ENCODE data around the gene PRDX3.

PRDX3 gene

DNA sequence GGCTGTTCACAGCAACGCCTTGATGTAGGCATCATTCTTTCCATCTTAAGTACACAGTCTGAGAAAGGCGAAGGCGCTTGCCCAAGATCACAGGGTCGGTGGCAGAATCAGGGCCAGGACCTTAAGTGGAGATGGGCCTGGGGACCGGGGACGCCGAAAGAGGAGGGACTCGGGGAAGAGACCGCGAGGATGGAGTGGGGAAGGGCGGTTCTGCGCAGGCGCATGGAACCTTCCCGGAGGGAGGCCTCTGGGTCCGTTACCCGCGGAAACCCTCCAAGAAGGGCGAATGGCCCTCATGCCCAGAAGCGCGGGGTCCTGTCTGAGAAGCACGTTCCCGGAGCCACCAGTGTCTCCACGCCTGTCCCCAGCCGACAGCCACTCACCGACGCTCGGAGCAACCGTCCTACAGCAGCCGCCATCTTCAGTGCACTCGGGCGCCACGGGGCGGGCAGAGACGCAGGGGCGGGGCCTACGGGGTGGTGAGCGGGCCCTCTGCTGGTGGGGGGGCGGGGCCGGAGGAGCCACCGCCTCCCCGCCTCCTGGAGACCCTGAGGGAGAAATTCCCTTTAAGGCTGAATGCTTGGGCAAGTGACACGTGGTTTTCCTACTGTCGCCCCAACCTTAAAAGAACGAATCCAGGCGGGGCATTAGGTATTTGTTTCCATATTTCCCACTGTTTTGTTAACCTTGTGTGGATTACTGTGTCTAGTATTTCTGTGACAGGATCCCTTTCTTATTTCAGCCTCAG lies at the start of gene PRDX3:
Gene PRDX3 (minus strand): TSS at position 441 of the 748 bp plus-strand sequence. CDS start 22 bp downstream, at position 419.
- peak; percentile 85 for DNase-seq (ENCODE audit: low spot score)

- DNase-seq (ENCODE audit: low spot score), result no peak
Measured at GRCh38 chr10:119227825-119228224, 49.2 kb upstream of the PRDX3 start.

GRCh38 chr10:119225083-119225658 lies 46.6 kb upstream of the PRDX3 start:
- DNase-seq (ENCODE audit: low spot score), result no peak

DNA sequence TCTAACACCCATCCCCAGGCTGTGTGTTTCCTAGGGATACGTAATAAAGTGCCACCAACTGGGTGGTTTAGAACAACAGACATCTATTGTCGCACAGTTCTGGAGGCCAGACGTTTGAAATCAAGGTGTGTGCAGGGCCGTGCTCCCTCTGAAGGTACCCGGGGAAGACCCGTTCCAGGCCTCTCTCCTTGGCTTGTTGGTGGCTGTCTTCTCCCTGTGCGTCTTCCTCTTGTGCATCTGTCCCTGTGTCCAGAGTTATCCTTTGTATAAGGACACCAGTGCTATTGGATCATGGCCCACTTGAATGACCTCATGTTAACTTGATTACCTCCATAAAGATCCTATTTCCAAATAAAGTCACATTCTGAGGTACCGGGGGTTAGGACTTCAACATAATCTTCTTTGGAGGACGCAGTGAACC lies 44.4 kb upstream of the PRDX3 start:
- DNase-seq (ENCODE audit: low spot score), result no peak

DNA sequence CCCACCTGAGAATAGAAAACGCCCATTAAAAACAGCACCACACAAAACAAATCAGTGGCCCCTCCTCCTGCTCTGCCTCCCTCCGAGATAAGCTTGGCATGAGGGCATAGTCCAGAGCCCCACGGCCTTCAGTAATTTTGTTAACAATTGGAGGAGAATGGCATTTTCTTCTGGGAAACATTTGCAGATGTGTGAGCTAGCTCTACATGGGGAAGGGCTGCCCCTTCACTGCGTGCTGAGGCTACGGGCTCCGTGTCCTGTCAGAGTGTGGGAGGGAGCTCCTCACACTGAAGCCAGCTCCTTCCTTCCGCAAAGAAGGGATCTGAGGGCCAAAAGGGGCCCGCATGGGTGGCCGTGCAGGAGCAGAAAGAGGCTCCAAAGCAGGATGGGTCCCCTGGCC lies 43.9 kb upstream of the PRDX3 start:
- DNase-seq (ENCODE audit: low spot score), result no peak

DNA sequence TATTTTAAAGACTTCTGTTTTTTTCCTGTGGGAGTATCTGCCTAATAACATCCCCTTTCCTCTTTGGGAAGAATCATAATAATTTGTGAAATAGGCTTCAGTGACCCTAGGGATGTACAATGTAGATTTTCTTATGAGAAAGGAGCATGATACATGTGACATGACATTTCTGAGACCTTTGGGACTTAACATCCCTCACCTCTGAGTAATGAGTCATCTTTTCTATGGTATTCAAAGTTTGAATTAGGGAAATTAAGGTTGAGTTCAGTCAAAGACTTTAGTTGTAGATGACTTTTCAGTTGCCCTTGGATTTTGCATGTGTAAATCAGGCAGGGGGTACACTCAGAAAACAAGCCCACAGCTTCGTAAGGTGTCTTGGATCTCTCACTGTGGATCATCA lies 43.1 kb upstream of the PRDX3 start:
- no peak for DNase-seq (ENCODE audit: low spot score)

DNA sequence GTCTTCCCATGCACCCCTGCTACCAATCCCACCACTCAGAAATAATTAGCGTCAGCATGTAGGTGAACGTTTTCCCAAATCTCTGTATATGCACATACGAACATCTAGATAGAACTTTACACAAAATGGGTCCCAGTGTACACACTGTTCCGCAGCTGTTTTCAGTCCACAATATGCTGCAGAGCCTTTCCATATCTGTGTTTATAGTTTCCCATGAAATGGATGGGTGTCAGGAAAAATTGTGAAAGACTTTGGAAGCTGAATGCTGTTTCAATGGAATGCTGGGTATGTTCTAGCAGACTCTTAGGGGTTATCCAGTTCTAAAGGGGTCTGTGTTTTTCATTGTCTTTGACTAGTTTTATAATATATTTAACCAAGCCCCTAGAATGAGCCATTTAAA lies 42.6 kb upstream of the PRDX3 start:
- no peak for DNase-seq (ENCODE audit: low spot score)

DNA sequence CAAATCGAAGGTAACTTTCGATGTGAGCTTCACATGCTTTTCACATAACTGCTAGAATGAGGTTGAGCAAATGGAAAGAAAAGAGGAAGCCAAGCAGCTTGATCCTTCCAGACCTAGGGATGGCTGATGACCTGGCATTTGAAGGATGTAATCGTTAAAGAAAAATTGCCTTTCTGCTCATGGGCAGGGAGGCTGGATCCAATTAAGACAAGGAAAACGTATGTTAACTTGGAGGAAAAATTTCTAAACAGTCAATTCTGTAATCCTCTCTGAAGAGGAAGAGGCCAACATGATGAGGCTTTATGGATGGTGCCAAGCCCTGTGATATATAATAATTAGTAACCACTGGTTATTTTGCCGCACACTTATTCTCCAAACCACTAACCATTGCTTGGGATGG lies 41.3 kb upstream of the PRDX3 start:
- DNase-seq (ENCODE audit: low spot score), result no peak

DNA sequence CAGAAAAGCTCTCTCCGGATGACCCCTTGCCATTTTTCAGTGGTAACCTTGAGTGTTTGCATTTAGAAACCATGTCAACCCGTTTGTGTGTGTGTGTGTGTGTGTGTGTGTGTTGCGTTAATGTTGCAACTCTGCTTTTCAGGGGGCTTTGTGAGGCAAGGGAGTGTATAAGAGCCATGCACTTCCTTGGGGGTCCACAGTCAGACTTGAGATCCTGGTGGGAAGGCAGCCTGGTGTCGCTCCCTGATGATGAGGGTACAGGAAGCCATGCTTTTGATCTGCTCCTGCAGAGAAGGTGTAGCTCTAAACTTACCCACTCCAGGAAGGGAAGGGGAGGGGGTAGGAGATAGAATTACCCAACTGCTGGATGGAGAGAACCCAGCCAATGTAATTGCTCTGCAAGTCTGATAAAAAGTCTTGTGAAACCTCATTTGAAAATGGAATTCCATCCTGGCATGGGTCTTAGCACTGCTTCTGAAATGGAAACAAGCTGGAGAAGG lies 39.4 kb upstream of the PRDX3 start:
- no peak for DNase-seq (ENCODE audit: low spot score)

GRCh38 chr10:119217401-119217800 lies 38.8 kb upstream of the PRDX3 start:
- no peak for DNase-seq (ENCODE audit: low spot score)

DNA sequence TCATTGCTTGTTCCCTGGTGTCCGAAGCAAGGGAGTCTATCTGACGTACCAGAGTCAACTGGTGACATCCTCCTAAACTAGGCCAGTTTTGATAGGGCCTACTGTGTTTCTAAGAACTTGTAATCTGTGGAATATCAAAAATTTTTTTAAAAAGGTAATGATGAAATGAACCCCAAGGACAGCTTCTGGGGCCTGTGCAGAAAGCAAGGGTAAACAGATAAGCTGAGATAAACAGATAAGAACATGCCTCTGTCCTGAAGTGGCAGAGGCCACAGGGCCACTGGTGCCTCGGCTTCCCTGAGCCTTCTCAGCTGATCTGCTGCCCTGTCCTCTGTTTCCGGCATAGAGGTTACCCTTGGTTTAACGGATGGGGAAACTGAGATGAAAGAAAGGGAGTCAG lies 37.5 kb upstream of the PRDX3 start:
- no peak for DNase-seq (ENCODE audit: low spot score)

GRCh38 chr10:119215371-119215770 lies 36.8 kb upstream of the PRDX3 start:
- no peak for DNase-seq (ENCODE audit: low spot score)

- no peak for DNase-seq (ENCODE audit: low spot score)
Measured at GRCh38 chr10:119211625-119212441, 33.2 kb upstream of the PRDX3 start.

DNA sequence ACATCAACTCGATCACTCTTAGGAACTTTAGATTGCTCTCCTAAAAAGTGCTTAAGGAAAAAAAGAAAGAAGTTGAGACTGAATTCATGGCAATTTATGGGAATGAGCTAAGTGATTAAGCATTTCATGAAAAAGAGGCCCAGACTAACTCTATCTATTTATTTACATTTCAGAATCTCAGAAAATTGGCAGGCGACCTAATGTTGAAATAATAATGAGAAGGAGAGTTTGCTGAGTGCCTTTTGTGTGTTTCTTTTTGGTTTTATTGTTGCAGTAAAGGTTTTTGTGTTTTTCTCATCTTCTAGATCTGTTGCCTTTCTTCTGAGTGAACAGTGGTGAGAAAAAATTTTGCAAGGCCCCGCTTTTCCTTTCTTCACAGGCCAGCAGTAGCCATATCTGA lies 32.6 kb upstream of the PRDX3 start:
- no peak for DNase-seq (ENCODE audit: low spot score)

DNA sequence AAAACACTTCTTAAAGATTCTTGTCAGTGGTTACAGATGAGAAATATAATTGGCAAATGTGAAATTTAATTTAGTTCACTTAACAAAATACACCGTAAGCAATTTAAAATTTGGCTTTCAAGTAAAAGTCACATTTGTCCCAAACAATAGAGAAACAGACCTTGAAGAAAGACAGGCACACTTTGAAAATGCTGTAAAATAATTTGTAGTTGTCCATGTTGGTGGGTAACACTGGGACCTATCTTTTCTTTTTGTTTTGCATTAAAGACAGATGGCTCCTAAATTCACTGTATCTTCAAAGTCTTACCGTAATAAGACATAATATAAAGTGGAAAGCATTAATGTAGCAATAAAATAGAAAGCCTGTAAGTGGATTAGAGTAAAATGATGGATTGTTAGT lies 32.0 kb upstream of the PRDX3 start:
- DNase-seq (ENCODE audit: low spot score), result no peak

GRCh38 chr10:119209736-119210355 lies 31.2 kb upstream of the PRDX3 start:
- DNase-seq (ENCODE audit: low spot score), result no peak

DNA sequence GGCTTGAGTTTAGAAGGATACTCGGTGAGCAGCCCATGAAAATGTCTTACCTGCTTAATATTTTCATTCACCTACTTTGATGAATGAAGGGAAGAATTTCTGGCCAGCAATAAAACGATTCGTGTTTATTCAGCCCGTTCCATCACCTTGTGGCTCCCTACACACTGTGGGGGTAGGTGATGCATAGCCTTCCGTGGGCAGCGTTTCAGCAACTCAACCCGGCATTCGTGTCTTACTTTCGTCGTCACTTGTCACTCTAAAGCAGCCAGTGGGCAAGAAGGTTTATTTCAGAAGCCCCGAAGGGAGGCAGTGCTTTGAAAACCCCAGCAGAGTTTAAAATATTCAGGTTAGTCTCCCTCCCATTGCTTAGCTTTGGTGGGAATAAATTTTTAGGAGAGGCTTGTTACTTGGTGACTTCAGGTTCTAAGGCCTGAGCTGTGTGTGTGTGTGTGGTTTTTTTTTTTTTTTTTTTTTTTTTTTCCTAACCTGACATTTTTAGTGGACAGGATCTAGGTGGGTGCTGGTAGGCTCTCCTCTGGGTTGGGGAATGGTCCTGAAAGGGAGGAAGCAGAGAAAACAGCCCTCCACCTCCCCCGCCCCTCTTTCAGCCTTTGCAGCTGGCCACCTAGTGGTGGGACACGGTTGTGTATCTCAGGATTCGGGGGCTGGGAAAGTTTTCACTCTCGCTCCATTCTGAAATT lies 30.6 kb upstream of the PRDX3 start:
- DNase-seq (ENCODE audit: low spot score), result peak; percentile 53

GRCh38 chr10:119208553-119208940 lies 29.9 kb upstream of the PRDX3 start:
- DNase-seq (ENCODE audit: low spot score), result peak; percentile 47

GRCh38 chr10:119207713-119208552 lies 29.3 kb upstream of the PRDX3 start:
- DNase-seq (ENCODE audit: low spot score), result peak; percentile 38

DNA sequence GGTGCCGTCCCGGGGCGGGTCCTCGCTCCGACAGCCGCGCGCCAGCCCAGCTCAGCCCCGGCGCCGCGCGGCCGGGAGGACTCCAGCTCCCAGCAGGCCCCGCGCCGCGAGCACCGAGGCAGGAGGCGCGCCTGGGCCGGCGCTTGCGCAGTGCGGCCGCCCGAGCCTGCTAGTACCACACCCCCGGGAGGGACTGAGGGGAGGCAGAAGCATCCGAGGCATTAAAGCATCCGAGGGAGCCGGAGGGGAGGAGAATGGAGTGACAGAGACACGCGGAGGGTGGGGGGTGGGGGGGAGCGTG lies 28.7 kb upstream of the PRDX3 start, which contains the start of gene GRK5:
Gene GRK5 (plus strand): TSS at position 206 of the 301 bp plus-strand sequence. CDS start 347 bp downstream, outside the sequence.
- DNase-seq (ENCODE audit: low spot score), result peak; percentile 96

All from kidney capillary endothelial cell (primary cell).